ENCODE results near the gene CCR5. TPM values are rescaled to one million over a fixed set of nuclear protein-coding genes. Genes with fewer than 3 reads are reported as not detected.

Gene CCR5
- total and polyA plus RNA-seq, 2 of the 8 experiments (the other 6 are each of a cell fraction or from before 2014, with no cell fraction given) = not detected

- H3K79me2 ChIP-seq (ENCODE audit: control insufficient read depth in 1 of 2, insufficient read depth in 2 of 2, low read length in 2 of 2) = no peaks in the 10 kb centered on the region
- H2BK12ac ChIP-seq (ENCODE audit: low read depth, low read length) = no peak overlapping the region
- H4K8ac ChIP-seq (ENCODE audit: extremely low read depth, insufficient read depth, low read length) = no peak overlapping the region
- H3K56ac ChIP-seq (replicated peaks; ENCODE audit: insufficient read length, low read depth, low read length) = no peak overlapping the region
- DNase-seq (ENCODE audit: low read depth in 1 of 2, low spot score in 2 of 2) = no peak
- H4K20me1 ChIP-seq (replicated peaks in 1 of 2; ENCODE audit: control insufficient read depth in 1 of 2, insufficient read depth in 2 of 2, low read length in 2 of 2) = no peaks in the 10 kb centered on the region
- H3K23me2 ChIP-seq (ENCODE audit: low read depth, low read length) = no peaks in the 10 kb centered on the region
- no peak overlapping the region for H3K14ac ChIP-seq (ENCODE audit: insufficient read length)
- no peak overlapping the region for H3K4me2 ChIP-seq (ENCODE audit: insufficient read depth in 1 of 2, low read depth in 2 of 2, low read length in 2 of 2)
- H2AK5ac ChIP-seq (ENCODE audit: low read depth, low read length) = no peak overlapping the region
- no peak overlapping the region for H4K91ac ChIP-seq (replicated peaks; ENCODE audit: insufficient read length, low read length)
- no peak overlapping the region for H3K23ac ChIP-seq (ENCODE audit: insufficient read length)
- H2BK120ac ChIP-seq (replicated peaks; ENCODE audit: low read depth, low read length) = no peak overlapping the region
- no peak overlapping the region for H3K4ac ChIP-seq (replicated peaks; ENCODE audit: insufficient read length, low read depth, low read length)
- FAIRE-seq = no peak
- no peak overlapping the region for H3K9ac ChIP-seq (replicated peaks in 1 of 4; ENCODE audit: extremely low read depth in 1 of 4, low read depth in 3 of 4, low read length in 3 of 4)
- no peak overlapping the region for H4K5ac ChIP-seq (ENCODE audit: insufficient read length, low read depth, low read length)
- H2AFZ ChIP-seq (ENCODE audit: low read length) = peak overlapping the region; percentile 38; the same call in 1 of the 2 replicates
- ChIA-PET CTCF (ENCODE audit: partially characterized antibody) (interaction anchor here (0.8 to 2.9 kb wide), 6 partner anchors 10 to 144 kb away, joined by 3 to 23 read pairs (median 3); partner anchors contain the start of gene CCR5), POLR2A (ENCODE audit: partially characterized antibody) (interaction anchor here (0.6 kb wide), 1 partner anchor 112 kb away, joined by 3 read pairs; no protein-coding TSS in a partner anchor)
- no peaks in the 10 kb centered on the region for H3K36me3 ChIP-seq (ENCODE audit: control insufficient read depth in 2 of 4, insufficient read depth in 4 of 4, low read length in 3 of 4)
- no peaks in the 10 kb centered on the region for H3K9me3 ChIP-seq (ENCODE audit: insufficient read depth in 2 of 2, low read depth in 1 of 2, low read length in 1 of 2)
- H2BK15ac ChIP-seq (ENCODE audit: low read length) = no peak overlapping the region
- H2BK20ac ChIP-seq (ENCODE audit: low read length) = no peak overlapping the region
- H3K4me3 ChIP-seq (ENCODE audit: extremely low read depth in 1 of 4, insufficient read depth in 2 of 4, low read depth in 3 of 4, low read length in 4 of 4) = no peak overlapping the region
- 92% methylated on average over 11 of the region's 11 CpGs; no CpG with 5 or more reads in 1 of the 2 experiments for WGBS, 2 experiments (ENCODE audit: extremely low coverage in 1 of 2, insufficient coverage in 1 of 2, insufficient read length in 1 of 2, insufficient replicate concordance in 2 of 2, low coverage in 1 of 2, low lambda C conversion rate in 2 of 2, missing lambda C conversion rate in 1 of 2)
- no peak overlapping the region for H3K27ac ChIP-seq (ENCODE audit: low read depth, low read length)
- H3K27me3 ChIP-seq (replicated peaks in 1 of 4; ENCODE audit: control insufficient read depth in 3 of 4, extremely low read depth in 1 of 4, insufficient read depth in 3 of 4, low read length in 3 of 4) = no peaks in the 10 kb centered on the region
- no peaks in the 10 kb centered on the region for H3K79me1 ChIP-seq (ENCODE audit: low read depth, low read length)
- no peak overlapping the region for H2BK5ac ChIP-seq (ENCODE audit: low read depth, low read length)
- H3K18ac ChIP-seq (ENCODE audit: extremely low read depth, low read length) = no peak overlapping the region
- no peaks in the 10 kb centered on the region for H3K4me1 ChIP-seq (replicated peaks in 1 of 4; ENCODE audit: control insufficient read depth in 3 of 4, insufficient read depth in 4 of 4, low read length in 3 of 4)
- TF ChIP-seq RFX5 (IDR thresholded peaks at IDR 0.05; ENCODE audit: borderline replicate concordance, low read depth, low read length) (no peak), CHD1 (IDR thresholded peaks at IDR 0.05; ENCODE audit: low read depth, low read length) (no peak), SAP30 (IDR thresholded peaks at IDR 0.05; ENCODE audit: insufficient read depth, insufficient replicate concordance, low read length) (no peak), POLR2AphosphoS5 (IDR thresholded peaks at IDR 0.05; ENCODE audit: low read depth, low read length) (no peak), YY1 (IDR thresholded peaks at IDR 0.05; ENCODE audit: low read depth, low read length) (no peak), SP1 (IDR thresholded peaks at IDR 0.05; ENCODE audit: low read depth, low read length) (no peak), SRF (IDR thresholded peaks at IDR 0.05; ENCODE audit: low read depth, low read length) (no peak), SP2 (IDR thresholded peaks at IDR 0.05; ENCODE audit: low read length) (no peak), EGR1 (IDR thresholded peaks at IDR 0.05; ENCODE audit: borderline replicate concordance, low read depth, low read length) (no peak), GTF2F1 (IDR thresholded peaks at IDR 0.05; ENCODE audit: borderline replicate concordance, low read depth, low read length) (no peak), EP300 (IDR thresholded peaks at IDR 0.05; ENCODE audit: borderline replicate concordance in 1 of 2, low read depth in 2 of 2, low read length in 2 of 2) (no peak), TAF7 (optimal IDR thresholded peaks at IDR 0.05; ENCODE audit: borderline replicate concordance, low read depth, low read length) (no peak), RAD21 (IDR thresholded peaks at IDR 0.05 in 1 of 2, conservative IDR thresholded peaks at IDR 0.05 in 1 of 2; ENCODE audit: low read depth in 2 of 2, low read length in 2 of 2) (no peak)
Observed at GRCh38 chr3:46359733-46360493, 10.8 kb upstream of the CCR5 start.
